H1 (cell line): Measurements from ENCODE around the gene CCDC92B. TPM values are rescaled to one million over a fixed set of nuclear protein-coding genes. Genes with fewer than 3 reads are reported as not detected.

ENCODE experiments used
- BRCA1 ChIP-seq: IDR thresholded peaks from 2 replicates; pipeline ENCODE4 v1.6.1; 2012; ENCODE audit warnings: low read depth, low read length, improper control_type of control experiment
- PHF8 ChIP-seq: fragments of 200-600 bp; sonication (generic); conservative IDR thresholded peaks from 2 replicates; pipeline ENCODE4 v1.7.1; 2012; ENCODE audit warnings: low read depth, mild to moderate bottlenecking, inconsistent platforms, low read length, moderate library complexity
- RBBP5 ChIP-seq: IDR thresholded peaks from 2 replicates; pipeline ENCODE4 v1.7.1; 2012; ENCODE audit warnings: low read depth, mild to moderate bottlenecking, inconsistent platforms, low read length, moderate library complexity, borderline replicate concordance
- polyA plus RNA-seq, 7 experiments: library from polyadenylated mRNA; depleted of rRNA in 3 of 7; stranded (reverse) in 5 of 7; unstranded in 2 of 7; fragments of >200 nt in 5 of 7; fragments of 200-250 nt in 2 of 7; gene quantifications; 1 replicate in 5 of 7; 2 replicates in 1 of 7; 4 replicates in 1 of 7; pipeline versions ENCODE4 v1.2.1 to v1.2.3, GENCODE V29; 2011 to 2013; ENCODE audit warnings: missing spikeins in 2 of 7, mixed read lengths in 2 of 7
- total RNA-seq: library from RNA; stranded (reverse); fragmentation: NEBNext Ultra II Directional; extraction: Animal tissue kit (Norgen Biotek cat#: 25700); gene quantifications from 2 replicates; pipeline ENCODE4 v1.2.1, GENCODE V29; 2021
- TF ChIP-seq, protein P1 (sequence below): IDR thresholded peaks from 2 replicates; pipeline ENCODE4 v1.6.1; 2012; ENCODE audit warnings: inconsistent platforms

CCDC92B gene
- total and polyA plus RNA-seq, 2 of the 8 experiments (the other 6 are each of a cell fraction or from before 2014, with no cell fraction given) = 5.5 to 12.1 TPM

GRCh38 chr17:2723505-2723996, 25.9 kb downstream of the CCDC92B start (continued):
- TF ChIP-seq BRCA1 (no peak), RBBP5 (no peak), PHF8 (no peak)
- TF ChIP-seq, protein P1, sequence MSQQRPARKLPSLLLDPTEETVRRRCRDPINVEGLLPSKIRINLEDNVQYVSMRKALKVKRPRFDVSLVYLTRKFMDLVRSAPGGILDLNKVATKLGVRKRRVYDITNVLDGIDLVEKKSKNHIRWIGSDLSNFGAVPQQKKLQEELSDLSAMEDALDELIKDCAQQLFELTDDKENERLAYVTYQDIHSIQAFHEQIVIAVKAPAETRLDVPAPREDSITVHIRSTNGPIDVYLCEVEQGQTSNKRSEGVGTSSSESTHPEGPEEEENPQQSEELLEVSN = no peak
